Bronchial epithelial cell (primary cell): ENCODE results near the gene SPEG. TPM values are rescaled to one million over a fixed set of nuclear protein-coding genes. Genes with fewer than 3 reads are reported as not detected.

Experiments used
- DNase-seq: peaks from one replicate; pipeline ENCODE4 v3.0.0-alpha.2; 2010; ENCODE audit warnings: low read depth
- FAIRE-seq: peaks from 2 replicates; lab custom pipeline; 2011; peaks lifted over from hg19 to GRCh38; lab: Jason Lieb, UNC
- H3K27me3 ChIP-seq: 2 replicates; pipeline ENCODE4 v1.5.1; 2011; ENCODE audit warnings: low read length; ENCODE audit not compliant: control insufficient read depth, insufficient read depth
- H3K36me3 ChIP-seq: 2 replicates; pipeline ENCODE4 v1.5.1; 2011; ENCODE audit warnings: low read length; ENCODE audit not compliant: control insufficient read depth, insufficient read depth
- H3K4me3 ChIP-seq: 2 replicates; pipeline ENCODE4 v1.5.1; 2011; ENCODE audit warnings: mild to moderate bottlenecking, low read depth, low read length, control low read depth
- total RNA-seq: library from RNA; depleted of rRNA; stranded (reverse); fragments of >200 nt; gene quantifications from 2 replicates; pipeline ENCODE4 v1.2.1, GENCODE V29; 2014
- TF ChIP-seq, protein P1 (sequence below): IDR thresholded peaks from 2 replicates; pipeline ENCODE4 v1.5.1; 2011; ENCODE audit warnings: mild to moderate bottlenecking, moderate library complexity, low read length, control low read depth, inconsistent platforms; ENCODE audit not compliant: insufficient read depth, severe bottlenecking

Gene SPEG
- total RNA-seq, 1 donor from 2014 or later, result 1.8 TPM

DNA sequence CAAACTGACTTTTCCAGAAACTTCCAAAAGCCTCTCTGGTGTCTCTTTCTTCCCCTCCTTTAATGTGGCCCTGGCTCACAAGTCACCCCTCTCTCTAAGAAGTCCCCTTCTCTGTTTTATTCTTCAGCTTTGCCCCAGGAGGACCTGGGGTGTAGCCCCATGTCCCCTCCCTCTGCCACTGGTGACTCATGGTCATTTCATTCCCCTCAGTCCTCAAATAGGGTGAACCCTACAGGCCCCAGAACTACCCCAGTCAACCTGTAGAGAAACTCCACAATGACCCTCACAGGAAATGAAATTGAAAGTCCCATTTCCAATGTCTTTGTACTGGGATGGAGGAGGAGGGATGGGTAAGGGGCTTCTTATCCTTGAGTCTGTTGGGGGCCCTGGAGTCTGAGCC is 6.2 kb upstream of the SPEG start:
- Histone ChIP-seq H3K27me3 (peaks cover 2% of the 10 kb centered on the region), H3K36me3 (no peaks in the 10 kb centered on the region), H3K4me3 (no peak overlapping the region)
- FAIRE-seq (no peak), DNase-seq (no peak)
- TF ChIP-seq, protein P1, sequence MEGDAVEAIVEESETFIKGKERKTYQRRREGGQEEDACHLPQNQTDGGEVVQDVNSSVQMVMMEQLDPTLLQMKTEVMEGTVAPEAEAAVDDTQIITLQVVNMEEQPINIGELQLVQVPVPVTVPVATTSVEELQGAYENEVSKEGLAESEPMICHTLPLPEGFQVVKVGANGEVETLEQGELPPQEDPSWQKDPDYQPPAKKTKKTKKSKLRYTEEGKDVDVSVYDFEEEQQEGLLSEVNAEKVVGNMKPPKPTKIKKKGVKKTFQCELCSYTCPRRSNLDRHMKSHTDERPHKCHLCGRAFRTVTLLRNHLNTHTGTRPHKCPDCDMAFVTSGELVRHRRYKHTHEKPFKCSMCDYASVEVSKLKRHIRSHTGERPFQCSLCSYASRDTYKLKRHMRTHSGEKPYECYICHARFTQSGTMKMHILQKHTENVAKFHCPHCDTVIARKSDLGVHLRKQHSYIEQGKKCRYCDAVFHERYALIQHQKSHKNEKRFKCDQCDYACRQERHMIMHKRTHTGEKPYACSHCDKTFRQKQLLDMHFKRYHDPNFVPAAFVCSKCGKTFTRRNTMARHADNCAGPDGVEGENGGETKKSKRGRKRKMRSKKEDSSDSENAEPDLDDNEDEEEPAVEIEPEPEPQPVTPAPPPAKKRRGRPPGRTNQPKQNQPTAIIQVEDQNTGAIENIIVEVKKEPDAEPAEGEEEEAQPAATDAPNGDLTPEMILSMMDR, result no peak

DNA sequence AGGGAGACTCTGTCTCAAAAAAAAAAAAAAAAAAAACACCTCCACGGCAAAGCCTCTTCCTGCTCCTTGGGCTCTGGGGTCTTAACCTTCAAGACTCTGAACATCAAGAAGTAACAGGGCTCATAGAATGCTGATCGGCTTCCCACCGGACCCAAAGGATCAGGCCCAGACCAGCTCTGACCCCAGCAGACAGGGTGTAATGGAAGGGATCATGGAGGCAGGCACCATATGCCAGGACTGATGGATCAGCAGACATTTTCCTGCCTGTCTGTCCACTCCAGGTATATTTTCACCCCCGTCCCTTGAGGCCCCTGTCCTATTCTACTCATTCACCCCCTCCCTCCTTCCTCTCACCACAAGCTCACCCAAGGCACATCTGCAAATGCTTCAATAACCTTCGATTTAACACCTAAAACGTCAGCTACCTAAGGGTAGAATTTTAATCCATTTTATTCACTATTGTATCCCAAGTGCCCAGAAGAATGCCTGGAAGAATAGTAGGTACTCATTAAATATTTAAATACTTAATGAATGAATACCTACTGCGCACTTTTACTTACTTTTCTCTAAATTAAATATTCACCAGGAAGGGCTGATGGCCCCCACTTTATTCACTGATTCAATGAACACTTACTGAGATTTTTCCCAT is 4.6 kb upstream of the SPEG start:
- TF ChIP-seq, protein P1, result no peak
- H3K27me3 ChIP-seq, result peaks cover 2% of the 10 kb centered on the region
- FAIRE-seq (no peak), DNase-seq (no peak)
- no peak overlapping the region for H3K4me3 ChIP-seq
- no peaks in the 10 kb centered on the region for H3K36me3 ChIP-seq

DNA sequence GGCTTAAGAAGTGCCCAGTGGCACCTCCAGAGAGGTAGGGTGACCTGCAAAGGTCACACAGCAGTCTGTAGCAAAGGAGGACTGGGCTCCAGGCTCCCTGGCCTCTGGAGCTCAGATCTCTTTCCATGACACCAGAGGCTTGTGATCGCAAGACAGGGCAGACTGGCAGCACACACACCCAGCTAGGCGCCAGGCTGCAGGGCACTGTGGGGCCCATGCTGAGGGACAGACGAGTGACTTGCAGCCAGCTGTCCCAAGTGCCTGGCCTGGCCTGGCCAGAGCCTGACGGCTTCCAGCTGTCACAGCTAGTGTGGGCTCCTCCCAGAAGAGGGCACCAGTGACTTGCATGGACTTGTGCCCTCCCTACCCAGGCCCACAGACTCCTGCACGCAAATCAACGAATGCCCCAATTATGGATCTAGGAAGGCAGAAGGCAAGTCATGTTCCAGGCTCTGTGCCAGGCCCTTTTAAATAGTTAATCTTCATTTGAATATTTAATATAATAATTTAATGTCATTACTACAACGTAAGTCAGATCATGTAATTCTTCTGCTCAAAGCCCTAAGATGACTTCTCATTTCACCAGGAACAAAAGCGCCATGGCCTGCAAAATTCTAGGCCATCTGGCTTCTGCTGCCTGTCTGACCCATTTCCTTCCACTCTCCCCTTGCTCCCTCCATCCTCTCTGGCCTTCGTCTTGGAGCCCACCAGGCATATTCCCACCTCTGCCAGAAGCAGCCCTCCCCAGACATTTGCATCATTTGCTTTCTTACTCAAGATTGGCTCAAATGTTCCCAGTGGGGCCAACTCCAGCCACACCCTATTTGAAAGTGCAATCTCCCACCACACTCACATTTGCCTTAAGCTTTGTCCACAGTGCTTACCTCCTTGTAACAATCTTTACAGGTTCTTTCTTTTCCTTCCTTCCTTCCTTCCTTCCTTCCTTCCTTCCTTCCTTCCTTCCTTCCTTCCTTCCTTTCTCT is 3.7 kb upstream of the SPEG start:
- Histone ChIP-seq H3K36me3 (no peaks in the 10 kb centered on the region), H3K27me3 (peaks cover 4% of the 10 kb centered on the region), H3K4me3 (no peak overlapping the region)
- TF ChIP-seq, protein P1, result peak; percentile 53
- FAIRE-seq (no peak), DNase-seq (peak; percentile 32)

DNA sequence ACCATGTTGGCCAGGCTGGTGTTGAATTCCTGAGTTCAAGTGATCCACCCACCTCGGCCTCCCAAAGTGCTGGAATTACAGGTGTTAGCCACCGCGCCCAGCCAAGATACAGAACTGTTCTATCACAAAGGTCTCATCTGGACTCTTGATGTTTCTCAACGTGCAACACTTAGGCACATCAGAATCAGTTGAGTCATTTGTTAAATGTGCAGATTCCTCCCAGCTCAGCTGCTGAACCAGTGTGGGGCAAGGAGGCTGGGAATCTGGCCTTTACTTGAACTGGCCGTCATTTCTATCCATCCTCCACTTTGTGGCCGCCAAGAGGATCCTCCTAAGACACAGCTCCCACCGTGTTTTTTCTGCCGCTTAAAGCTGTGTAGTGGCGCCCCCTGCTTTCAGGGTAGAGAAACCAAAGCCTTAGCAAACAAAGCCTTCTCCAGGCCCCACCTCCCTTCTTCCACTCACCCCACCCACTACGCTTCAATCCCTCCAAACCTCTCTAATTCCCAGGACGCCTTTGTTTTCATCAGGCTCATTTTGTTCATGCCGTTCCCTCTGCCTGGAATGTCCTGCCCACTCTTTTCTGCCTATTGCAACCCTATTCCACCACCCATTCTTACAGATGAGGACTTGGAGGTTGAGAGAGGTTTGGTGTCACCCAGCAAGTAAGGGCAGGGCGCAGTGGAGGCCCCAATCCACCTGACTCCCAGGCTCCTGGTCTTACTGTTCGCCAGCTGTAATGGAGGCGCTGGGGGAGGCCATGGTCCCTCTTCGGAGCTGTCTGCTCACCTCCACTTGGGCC is 776 bp upstream of the SPEG start:
- FAIRE-seq, result no peak
- TF ChIP-seq, protein P1, result peak; percentile 48
- Histone ChIP-seq H3K36me3 (no peaks in the 10 kb centered on the region), H3K4me3 (no peak overlapping the region), H3K27me3 (peaks cover 4% of the 10 kb centered on the region)
- no peak for DNase-seq

DNA sequence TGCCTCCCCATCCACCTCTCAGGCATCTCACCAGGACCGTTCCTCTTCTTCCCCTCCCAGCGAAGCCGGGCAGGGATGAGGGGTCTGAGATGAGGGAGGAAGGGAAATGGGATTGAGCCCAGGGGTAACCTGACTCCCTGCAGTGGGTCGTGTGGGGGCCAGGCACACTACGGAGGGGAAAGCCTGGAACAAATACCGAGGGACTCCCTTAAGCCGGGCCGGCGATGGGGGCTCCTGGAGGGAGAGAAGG is 250 bp upstream of the SPEG start:
- peaks cover 4% of the 10 kb centered on the region for H3K27me3 ChIP-seq

More for the DNA sequence above, 250 bp upstream of the SPEG start:
- TF ChIP-seq, protein P1, result no peak
- no peak for FAIRE-seq
- Histone ChIP-seq H3K36me3 (no peaks in the 10 kb centered on the region), H3K4me3 (no peak overlapping the region)
- DNase-seq, result no peak
